Bronchial smooth muscle cell (primary cell): Measurements from ENCODE around the gene CCDC88B. TPM values are rescaled to one million over a fixed set of nuclear protein-coding genes. Genes with fewer than 3 reads are reported as not detected.

Source experiments
- total RNA-seq: library from RNA; depleted of rRNA; stranded (reverse); fragments of >200 nt; gene quantifications from 2 replicates; pipeline ENCODE4 v1.2.1, GENCODE V29; 2014

The CCDC88B gene, protein sequence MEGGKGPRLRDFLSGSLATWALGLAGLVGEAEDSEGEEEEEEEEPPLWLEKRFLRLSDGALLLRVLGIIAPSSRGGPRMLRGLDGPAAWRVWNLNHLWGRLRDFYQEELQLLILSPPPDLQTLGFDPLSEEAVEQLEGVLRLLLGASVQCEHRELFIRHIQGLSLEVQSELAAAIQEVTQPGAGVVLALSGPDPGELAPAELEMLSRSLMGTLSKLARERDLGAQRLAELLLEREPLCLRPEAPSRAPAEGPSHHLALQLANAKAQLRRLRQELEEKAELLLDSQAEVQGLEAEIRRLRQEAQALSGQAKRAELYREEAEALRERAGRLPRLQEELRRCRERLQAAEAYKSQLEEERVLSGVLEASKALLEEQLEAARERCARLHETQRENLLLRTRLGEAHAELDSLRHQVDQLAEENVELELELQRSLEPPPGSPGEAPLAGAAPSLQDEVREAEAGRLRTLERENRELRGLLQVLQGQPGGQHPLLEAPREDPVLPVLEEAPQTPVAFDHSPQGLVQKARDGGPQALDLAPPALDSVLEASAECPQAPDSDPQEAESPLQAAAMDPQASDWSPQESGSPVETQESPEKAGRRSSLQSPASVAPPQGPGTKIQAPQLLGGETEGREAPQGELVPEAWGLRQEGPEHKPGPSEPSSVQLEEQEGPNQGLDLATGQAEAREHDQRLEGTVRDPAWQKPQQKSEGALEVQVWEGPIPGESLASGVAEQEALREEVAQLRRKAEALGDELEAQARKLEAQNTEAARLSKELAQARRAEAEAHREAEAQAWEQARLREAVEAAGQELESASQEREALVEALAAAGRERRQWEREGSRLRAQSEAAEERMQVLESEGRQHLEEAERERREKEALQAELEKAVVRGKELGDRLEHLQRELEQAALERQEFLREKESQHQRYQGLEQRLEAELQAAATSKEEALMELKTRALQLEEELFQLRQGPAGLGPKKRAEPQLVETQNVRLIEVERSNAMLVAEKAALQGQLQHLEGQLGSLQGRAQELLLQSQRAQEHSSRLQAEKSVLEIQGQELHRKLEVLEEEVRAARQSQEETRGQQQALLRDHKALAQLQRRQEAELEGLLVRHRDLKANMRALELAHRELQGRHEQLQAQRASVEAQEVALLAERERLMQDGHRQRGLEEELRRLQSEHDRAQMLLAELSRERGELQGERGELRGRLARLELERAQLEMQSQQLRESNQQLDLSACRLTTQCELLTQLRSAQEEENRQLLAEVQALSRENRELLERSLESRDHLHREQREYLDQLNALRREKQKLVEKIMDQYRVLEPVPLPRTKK (N-terminal part only)
- 1.3 and 1.7 TPM in 2 replicates for total RNA-seq

DNA sequence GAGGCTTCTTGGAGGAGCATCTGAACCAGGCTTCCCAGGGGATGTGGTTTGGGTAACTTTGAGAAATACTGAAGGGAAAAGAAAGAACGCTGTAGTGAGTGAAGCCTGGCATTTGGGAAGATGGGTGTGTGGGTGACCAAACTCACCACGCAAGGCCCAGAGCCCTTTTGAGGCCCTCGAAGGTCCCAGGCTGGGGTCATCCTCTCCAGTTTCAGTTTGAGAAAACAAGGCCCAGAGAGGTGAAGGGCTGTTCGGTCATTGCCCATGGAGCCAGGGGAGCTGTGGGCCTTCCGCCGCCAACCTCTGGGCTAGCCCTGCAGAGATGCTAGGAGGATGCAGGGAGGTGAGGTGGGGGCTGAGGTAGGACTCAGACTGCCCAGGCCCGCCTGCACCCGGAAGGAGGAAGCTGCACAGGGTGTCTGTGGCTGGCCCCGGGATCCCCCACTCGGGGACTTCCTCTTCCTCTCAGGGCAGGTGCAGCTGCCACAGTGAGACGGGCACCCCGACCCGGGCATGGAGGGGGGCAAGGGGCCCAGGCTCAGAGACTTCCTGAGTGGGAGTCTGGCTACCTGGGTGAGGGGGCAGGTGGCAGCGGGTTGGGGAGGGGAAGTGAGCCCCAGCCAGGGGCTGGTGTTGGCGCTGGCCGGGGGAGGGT lies at the start of gene CCDC88B:
TSS of gene CCDC88B (plus strand) at position 451 of the 655 bp plus-strand sequence. CDS start at position 514, 63 bp downstream.

DNA sequence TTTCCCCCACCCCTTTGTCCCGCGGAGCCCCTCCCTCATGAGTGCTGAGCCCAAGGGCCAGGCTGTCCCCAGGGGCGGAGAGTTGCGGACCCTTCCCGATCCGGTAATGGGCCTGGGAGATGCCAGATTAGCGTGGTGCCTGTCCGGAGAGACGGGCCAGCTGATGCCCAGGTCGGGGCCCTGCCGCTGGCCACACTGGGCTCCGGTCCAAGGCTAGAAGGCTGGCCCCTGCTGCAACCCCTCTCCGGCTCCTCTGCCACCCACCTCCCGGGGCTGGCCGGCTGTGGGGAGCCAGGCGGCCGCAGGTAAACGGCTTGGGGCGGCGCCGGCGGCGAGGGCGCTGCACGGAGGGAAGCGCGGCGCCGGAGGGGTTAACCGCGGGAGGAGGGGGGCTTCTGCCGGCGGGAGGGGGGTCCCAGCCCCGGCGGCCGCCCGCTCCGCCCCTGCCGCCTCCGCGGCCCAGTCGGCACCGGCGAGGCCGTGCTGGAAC lies 48.7 kb upstream of the CCDC88B start, which contains the start of gene KCNK4:
TSS of gene KCNK4 (plus strand) at position 41 of the 490 bp plus-strand sequence. CDS start 1,717 bp downstream, outside the sequence.

DNA sequence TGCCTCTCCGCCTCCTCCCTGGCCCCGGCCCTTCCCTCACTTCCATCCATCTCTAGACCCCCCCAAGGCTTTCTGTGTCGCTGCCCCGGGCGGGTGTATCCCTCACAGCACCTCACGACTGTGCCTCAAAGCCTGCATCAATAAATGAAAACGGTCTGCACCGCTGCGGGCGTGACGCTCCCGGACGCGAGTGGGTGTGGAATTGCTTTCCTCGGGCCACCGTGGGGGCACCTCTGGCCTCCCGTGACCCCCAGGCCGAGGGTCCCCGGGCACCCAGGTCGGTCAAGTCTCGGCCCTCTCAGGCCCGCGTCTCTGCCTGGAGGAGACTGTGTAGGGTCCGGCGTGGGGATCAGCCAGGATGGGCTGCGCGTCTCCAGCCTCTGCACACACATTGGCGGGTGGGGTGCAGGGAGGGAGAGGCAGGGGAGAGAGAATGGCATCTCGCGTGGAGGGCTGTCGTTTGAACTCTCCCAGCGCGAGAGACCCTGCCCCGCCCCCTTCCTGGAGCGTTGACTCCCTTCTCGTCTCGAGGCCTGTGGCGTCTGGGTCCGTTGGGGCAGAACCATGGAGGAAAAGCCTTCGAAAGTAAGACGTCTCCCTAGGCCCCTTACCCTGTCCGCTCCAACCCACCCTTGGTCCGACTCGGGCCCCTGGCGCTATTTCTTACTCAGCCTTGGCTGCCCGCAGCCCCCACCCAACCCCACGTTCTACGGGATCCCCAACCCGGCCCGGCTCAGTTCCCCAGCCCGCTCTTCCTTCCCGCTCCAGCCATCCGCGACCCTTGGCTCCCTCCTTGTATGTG lies 40.0 kb upstream of the CCDC88B start, which contains the start of gene CATSPERZ:
TSS of gene CATSPERZ (plus strand) at position 512 of the 802 bp plus-strand sequence. CDS start at position 565, 53 bp downstream.

DNA sequence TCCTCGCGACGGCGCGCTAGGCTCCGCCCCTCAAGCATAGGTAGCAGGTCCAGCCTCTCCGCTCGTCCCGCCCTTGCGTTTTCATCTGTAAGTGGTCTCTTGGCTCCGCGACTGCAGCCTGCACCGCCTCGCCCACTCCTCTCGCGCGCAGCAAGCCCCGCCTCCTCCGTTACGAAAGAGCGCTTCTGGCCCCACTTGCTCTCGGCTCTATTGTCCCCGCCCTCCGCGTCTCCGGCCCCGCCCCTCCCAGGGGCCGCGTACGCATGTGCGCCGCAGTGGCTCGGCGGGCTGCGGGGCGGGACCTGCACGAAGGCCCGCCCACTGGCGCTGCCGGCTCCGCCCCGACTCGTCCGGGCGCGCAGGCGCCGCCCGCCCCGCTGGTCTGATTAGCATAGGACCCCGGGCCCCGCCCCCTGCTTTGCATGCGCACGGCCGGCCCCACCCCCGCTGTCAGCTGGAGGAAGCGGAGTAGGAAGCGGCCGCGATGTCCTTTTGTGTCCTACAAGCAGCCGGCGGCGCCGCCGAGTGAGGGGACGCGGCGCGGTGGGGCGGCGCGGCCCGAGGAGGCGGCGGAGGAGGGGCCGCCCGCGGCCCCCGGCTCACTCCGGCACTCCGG lies 34.8 kb upstream of the CCDC88B start, which contains the start of gene ESRRA:
TSS of gene ESRRA (plus strand) at position 450 of the 616 bp plus-strand sequence. CDS start 1,656 bp downstream, outside the sequence.

DNA sequence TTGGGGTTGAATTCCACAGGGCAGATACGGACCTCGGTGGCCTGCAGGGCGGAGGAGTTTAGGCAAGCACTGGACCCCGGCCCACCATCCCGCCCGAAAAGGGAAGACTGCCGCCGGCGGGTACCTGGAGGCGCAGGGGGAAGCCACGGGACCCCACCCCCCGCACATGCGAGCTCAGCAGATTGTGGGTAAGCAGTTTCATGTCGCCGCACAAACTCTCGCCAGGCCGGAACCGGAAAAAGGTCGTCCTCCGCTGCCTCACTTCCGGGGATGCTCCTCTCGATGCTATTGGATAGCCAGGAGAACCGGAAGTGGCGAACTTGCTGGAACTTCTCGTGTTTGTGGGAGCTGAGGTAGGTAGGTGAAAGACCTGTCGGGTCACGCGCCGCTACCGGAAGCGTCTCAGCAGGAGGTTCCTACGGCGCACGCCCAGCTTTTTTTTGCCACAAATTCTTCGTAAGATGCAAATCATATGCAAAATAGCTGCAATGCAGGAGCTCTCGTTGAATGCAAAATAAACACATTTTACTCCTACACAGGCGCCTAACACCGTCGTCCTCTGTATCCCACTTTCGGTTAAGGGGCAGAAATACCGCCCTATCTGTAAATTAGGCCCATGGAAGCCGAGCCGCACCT lies 22.6 kb upstream of the CCDC88B start, which contains the start of gene TRMT112:
TSS of gene TRMT112 (minus strand) at position 235 of the 636 bp plus-strand sequence. CDS start at position 202, 33 bp downstream.

DNA sequence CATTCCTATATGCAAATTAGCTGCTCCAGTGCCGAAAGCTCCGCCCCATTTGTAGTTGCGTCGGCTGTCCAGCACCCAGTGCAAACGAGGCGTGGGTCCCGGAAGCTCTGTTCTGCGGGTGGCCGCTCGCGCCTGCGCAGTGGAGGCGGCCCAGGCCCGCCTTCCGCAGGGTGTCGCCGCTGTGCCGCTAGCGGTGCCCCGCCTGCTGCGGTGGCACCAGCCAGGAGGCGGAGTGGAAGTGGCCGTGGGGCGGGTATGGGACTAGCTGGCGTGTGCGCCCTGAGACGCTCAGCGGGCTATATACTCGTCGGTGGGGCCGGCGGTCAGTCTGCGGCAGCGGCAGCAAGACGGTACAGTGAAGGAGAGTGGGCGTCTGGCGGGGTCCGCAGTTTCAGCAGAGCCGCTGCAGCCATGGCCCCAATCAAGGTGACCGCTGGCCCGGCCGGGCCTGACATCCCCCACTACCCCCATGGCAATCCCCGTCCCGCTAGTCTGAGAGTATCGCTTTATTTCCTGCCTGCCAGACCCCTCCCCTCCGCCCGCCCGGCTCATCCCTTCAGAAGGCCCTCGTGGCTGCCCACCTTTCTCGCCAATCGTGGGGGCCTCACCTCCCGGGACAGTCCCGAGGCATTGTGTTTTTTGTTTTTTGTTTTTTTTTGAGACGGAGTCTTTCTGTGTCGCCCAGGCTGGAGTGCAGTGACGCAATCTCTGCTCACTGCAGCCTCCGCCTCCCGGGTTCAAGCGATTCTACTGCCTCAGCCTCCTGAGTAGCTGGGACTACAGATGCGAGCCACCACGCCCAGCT lies 21.8 kb upstream of the CCDC88B start, which contains the start of gene PRDX5:
TSS of gene PRDX5 (plus strand) at position 161 of the 805 bp plus-strand sequence. CDS start at position 256, 95 bp downstream.

DNA sequence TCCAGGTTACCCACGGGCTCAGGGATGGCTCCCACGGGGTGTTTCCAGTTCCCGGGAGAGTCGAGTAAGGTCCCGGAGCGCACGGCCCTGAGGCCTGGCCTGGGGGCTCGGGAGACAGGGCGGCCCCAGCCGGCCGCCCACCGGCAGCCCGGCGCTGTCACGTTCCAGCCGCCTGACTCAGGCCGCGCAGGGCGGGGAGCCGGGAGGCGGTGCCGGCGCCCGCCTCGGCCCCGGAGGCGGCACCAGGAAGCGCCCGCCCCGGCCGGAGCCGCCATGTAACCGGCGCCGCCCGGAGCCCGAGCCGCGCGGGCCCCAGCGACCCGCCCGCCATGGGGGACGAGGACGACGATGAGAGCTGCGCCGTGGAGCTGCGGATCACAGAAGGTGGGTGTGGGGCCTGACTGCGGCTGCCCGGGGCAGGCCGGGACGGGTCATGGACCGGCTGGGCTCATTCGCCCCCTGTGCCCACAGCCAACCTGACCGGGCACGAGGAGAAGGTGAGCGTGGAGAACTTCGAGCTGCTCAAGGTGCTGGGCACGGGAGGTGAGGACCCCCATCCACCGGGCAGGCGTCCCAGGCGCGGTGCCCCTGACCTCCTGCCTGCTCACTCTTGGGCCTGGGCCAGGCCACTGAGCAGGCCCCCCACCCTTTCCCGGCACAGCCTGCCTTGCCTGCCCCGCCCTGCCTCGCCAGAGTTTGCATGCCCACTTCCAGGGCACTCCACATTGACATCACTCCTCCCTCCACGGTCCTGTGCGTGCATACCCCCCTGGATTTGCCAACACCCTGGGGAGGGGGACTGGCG lies 19.1 kb downstream of the CCDC88B start, which contains the start of gene RPS6KA4:
TSS of gene RPS6KA4 (plus strand) at position 256 of the 805 bp plus-strand sequence. CDS start at position 330, 74 bp downstream.

Other genes starting within 250 kb of the CCDC88B start
- 16.9 and 17.7 TPM in 2 replicates for gene MACROD1, start 174.1 kb upstream of the CCDC88B start, total RNA-seq
- 87.2 and 125 TPM in 2 replicates for gene STIP1, start 154.0 kb upstream of the CCDC88B start, total RNA-seq
- gene FERMT3, start 133.5 kb upstream of the CCDC88B start, total RNA-seq: 2.0 and 3.3 TPM in 2 replicates
- 29.6 and 35.1 TPM in 2 replicates for gene TRPT1, start 114.0 kb upstream of the CCDC88B start, total RNA-seq
- 37.1 and 57.7 TPM in 2 replicates for gene NUDT22, start 113.9 kb upstream of the CCDC88B start, total RNA-seq
- 9.1 and 11.7 TPM in 2 replicates for gene DNAJC4, start 109.7 kb upstream of the CCDC88B start, total RNA-seq
- gene VEGFB, start 105.6 kb upstream of the CCDC88B start, total RNA-seq: 21.6 and 22.1 TPM in 2 replicates
- gene FKBP2, start 99.1 kb upstream of the CCDC88B start, total RNA-seq: 64.7 and 76.0 TPM in 2 replicates
- gene PPP1R14B, start 93.3 kb upstream of the CCDC88B start, total RNA-seq: 93.2 and 113 TPM in 2 replicates
- gene PLCB3, start 88.7 kb upstream of the CCDC88B start, total RNA-seq: 25.8 and 28.4 TPM in 2 replicates
- 43.1 and 65.1 TPM in 2 replicates for gene BAD, start 55.5 kb upstream of the CCDC88B start, total RNA-seq
- gene GPR137, start 54.4 kb upstream of the CCDC88B start, total RNA-seq: 6.5 and 7.9 TPM in 2 replicates
- gene KCNK4, start 48.9 kb upstream of the CCDC88B start, total RNA-seq: 0.09 TPM in 1 of 2 replicates, not detected in the other
- 0.43 and 0.95 TPM in 2 replicates for gene CATSPERZ, start 39.8 kb upstream of the CCDC88B start, total RNA-seq
- gene ESRRA, start 34.7 kb upstream of the CCDC88B start, total RNA-seq: 21.6 and 31.4 TPM in 2 replicates
- 240 and 246 TPM in 2 replicates for gene TRMT112, start 22.6 kb upstream of the CCDC88B start, total RNA-seq
- gene PRDX5, start 22.1 kb upstream of the CCDC88B start, total RNA-seq: 399 and 404 TPM in 2 replicates
- gene RPS6KA4, start 19.0 kb downstream of the CCDC88B start, total RNA-seq: 28.7 and 37.2 TPM in 2 replicates
- 0.09 and 0.16 TPM in 2 replicates for gene SLC22A11, start 215.7 kb downstream of the CCDC88B start, total RNA-seq